Spleen (tissue), 11 donors: ENCODE data around the gene FAM120A. TPM values are rescaled to one million over a fixed set of nuclear protein-coding genes. Genes with fewer than 3 reads are reported as not detected.

Source experiments
- DNase-seq: peaks from one replicate; pipeline ENCODE4 v3.0.0-alpha.2; 2020
- H3K27ac ChIP-seq, 8 donors: fragments of 200-600 bp; sonication (generic) in 7 of 8; 1 replicate in 4 of 8; 2 replicates in 4 of 8; pipeline versions ENCODE4 v1.5.0 to v1.8.0; 2016 to 2021; ENCODE audit warnings: inconsistent platforms in 4 of 8, mild to moderate bottlenecking in 4 of 8, moderate library complexity in 1 of 8
- H3K27me3 ChIP-seq, 7 donors: fragments of 200-600 bp; sonication (generic) in 6 of 7; replicated peaks in 1 of 7; 1 replicate in 4 of 7; 2 replicates in 3 of 7; pipeline versions ENCODE4 v1.5.0 to v1.8.0; 2016 to 2021; ENCODE audit warnings: inconsistent platforms in 3 of 7, mild to moderate bottlenecking in 1 of 7
- H3K36me3 ChIP-seq, 6 donors: fragments of 200-600 bp; sonication (generic) in 5 of 6; 1 replicate in 4 of 6; 2 replicates in 2 of 6; pipeline versions ENCODE4 v1.5.0 to v1.8.0; 2016 to 2021; ENCODE audit warnings: inconsistent platforms in 2 of 6
- H3K4me1 ChIP-seq, 6 donors: fragments of 200-600 bp; sonication (generic) in 5 of 6; 1 replicate in 3 of 6; 2 replicates in 3 of 6; pipeline versions ENCODE4 v1.5.0 to v1.8.0; 2016 to 2021; ENCODE audit warnings: inconsistent platforms in 3 of 6
- H3K4me3 ChIP-seq, 8 donors: fragments of 200-600 bp; sonication (generic) in 7 of 8; 1 replicate in 4 of 8; 2 replicates in 4 of 8; pipeline versions ENCODE4 v1.5.0 to v1.8.0; 2016 to 2021; ENCODE audit warnings: inconsistent platforms in 4 of 8, mild to moderate bottlenecking in 4 of 8, moderate library complexity in 2 of 8
- H3K9me3 ChIP-seq, 8 donors: fragments of 200-600 bp; sonication (generic) in 7 of 8; 1 replicate in 4 of 8; 2 replicates in 4 of 8; pipeline versions ENCODE4 v1.5.0 to v1.8.0; 2016 to 2021; ENCODE audit warnings: inconsistent platforms in 4 of 8
- CTCF ChIP-seq, 11 experiments: fragments of 200-600 bp in 7 of 11; fragments of 450-650 bp in 4 of 11; sonication (generic) in 4 of 11; IDR thresholded peaks in 8 of 11; conservative IDR thresholded peaks in 3 of 11; 1 replicate in 7 of 11; 2 replicates in 4 of 11; pipeline versions ENCODE4 v1.4.0 to v1.8.0; 2016 to 2021; ENCODE audit warnings: antibody characterized with exemption in 11 of 11, inconsistent platforms in 4 of 11, mild to moderate bottlenecking in 1 of 11
- POLR2A ChIP-seq, 3 donors: fragments of 450-650 bp; IDR thresholded peaks; one replicate each; pipeline ENCODE4 v1.5.1; 2017; ENCODE audit warnings: antibody characterized with exemption in 3 of 3, mild to moderate bottlenecking in 1 of 3
- POLR2AphosphoS5 ChIP-seq, 3 donors: sonication (generic); formaldehyde crosslinking; IDR thresholded peaks; one replicate each; pipeline ENCODE4 v1.5.1; 2017; ENCODE audit warnings: antibody characterized with exemption in 3 of 3
- WGBS, 5 donors: extraction: QIAGEN DNeasy Blood & Tissue Kit in 3 of 5; methylation state at CpG; one replicate each; pipeline versions ENCODE4 v1.1.5 to v1.1.7; 2013 to 2018; 5-methylcytosine and 5-hydroxymethylcytosine counted together
- intact Hi-C: fragments of 100-400 bp; cut with DNase I; formaldehyde crosslinking; loops from one replicate; pipeline ENCODE4 v1.15.0; 2023; ENCODE audit warnings: low total_unique reads
- polyA plus RNA-seq, 3 donors: library from polyadenylated mRNA; stranded (reverse); fragments of 200-250 nt; gene quantifications; one replicate each; pipeline ENCODE4 v1.2.1, GENCODE V29; 2013
- total RNA-seq, 7 donors: library from RNA; depleted of rRNA in 3 of 7; stranded (reverse); fragments of >200 nt in 3 of 7; fragmentation: NEBNext Ultra II Directional in 4 of 7; extraction: Animal tissue kit (Norgen Biotek cat#: 25700) in 4 of 7; gene quantifications; one replicate each; pipeline versions ENCODE4 v1.1.0 to v1.2.1, GENCODE V29; 2016 to 2021
- donor health status: healthy with polysubstance abuse.
- donor health status: DM: no; HTN: no; CAD: no; lungs with moderate emphysema.
- donor health status: DM: no; HTN: no; CAD: no.
- donor health status: Bipolar disorder and iron deficiency.
- donor health status: healthy.
- donor health status: DM: no; HTN: no; CAD: no.
- donor health status: DM: yes; HTN: yes; CAD: no.

The FAM120A gene
- total and polyA plus RNA-seq, 10 donors = 33.0 to 116 (median 102) TPM

GRCh38 chr9:93419023-93419422, 32.5 kb upstream of the FAM120A start:
- intact Hi-C loops = no loop called here
- H3K4me3 ChIP-seq = no peak overlapping the region
- no peaks in the 10 kb centered on the region for H3K4me1 ChIP-seq
- peaks cover 4 to 45% (median 36%) of the 10 kb centered on the region in 8 donors for H3K9me3 ChIP-seq
- WGBS, 5 donors = 76 to 100% (median 88%) methylated on average over 1 of the region's 1 CpG
- DNase-seq = no peak
- no peak for TF ChIP-seq POLR2AphosphoS5 (IDR thresholded peaks at IDR 0.05)
- TF ChIP-seq CTCF (IDR thresholded peaks at IDR 0.05 in 8 of 11, conservative IDR thresholded peaks at IDR 0.05 in 3 of 11) = no peak
- no peak for TF ChIP-seq POLR2A (IDR thresholded peaks at IDR 0.05)
- no peak overlapping the region for H3K27ac ChIP-seq
- H3K27me3 ChIP-seq = peaks cover 0 to 18% (median 0%) of the 10 kb centered on the region in 7 donors
- H3K36me3 ChIP-seq = no peaks in the 10 kb centered on the region

GRCh38 chr9:93422977-93423616, 28.4 kb upstream of the FAM120A start:
- H3K27me3 ChIP-seq = no peaks in the 10 kb centered on the region
- TF ChIP-seq CTCF (IDR thresholded peaks at IDR 0.05 in 8 of 11, conservative IDR thresholded peaks at IDR 0.05 in 3 of 11) = no peak
- TF ChIP-seq POLR2AphosphoS5 (IDR thresholded peaks at IDR 0.05) = no peak
- TF ChIP-seq POLR2A (IDR thresholded peaks at IDR 0.05) = no peak
- peaks cover 4 to 32% (median 24%) of the 10 kb centered on the region in 8 donors for H3K9me3 ChIP-seq
- H3K36me3 ChIP-seq = no peaks in the 10 kb centered on the region
- WGBS, 5 donors = 77 to 85% (median 82%) methylated on average over 10 of the region's 10 CpGs
- no peaks in the 10 kb centered on the region for H3K4me1 ChIP-seq
- H3K4me3 ChIP-seq = no peak overlapping the region
- no peak for DNase-seq
- intact Hi-C loops = no loop called here
- H3K27ac ChIP-seq = no peak overlapping the region

- intact Hi-C loops = no loop called here
- no peaks in the 10 kb centered on the region for H3K27me3 ChIP-seq
- H3K9me3 ChIP-seq = peaks cover 0 to 8% (median 0%) of the 10 kb centered on the region in 8 donors
- WGBS, 5 donors = 79 to 95% (median 92%) methylated on average over 4 to 5 of the region's 5 CpGs
- TF ChIP-seq POLR2AphosphoS5 (IDR thresholded peaks at IDR 0.05) = no peak
- TF ChIP-seq POLR2A (IDR thresholded peaks at IDR 0.05) = no peak
- TF ChIP-seq CTCF (IDR thresholded peaks at IDR 0.05 in 8 of 11, conservative IDR thresholded peaks at IDR 0.05 in 3 of 11) = no peak
- no peak overlapping the region for H3K27ac ChIP-seq
- H3K4me3 ChIP-seq = no peak overlapping the region
- H3K36me3 ChIP-seq = no peaks in the 10 kb centered on the region
- peaks cover 0 to 9% (median 2%) of the 10 kb centered on the region in 6 donors for H3K4me1 ChIP-seq
- no peak for DNase-seq
These were observed 23.7 kb upstream of the FAM120A start for GRCh38 chr9:93427655-93428379.

- intact Hi-C loops = no loop called here
These were observed 19.9 kb upstream of the FAM120A start for GRCh38 chr9:93431539-93432105.

More at GRCh38 chr9:93431539-93432105, 19.9 kb upstream of the FAM120A start:
- Histone ChIP-seq H3K27me3 (no peaks in the 10 kb centered on the region), H3K4me1 (peaks cover 0 to 9% (median 2%) of the 10 kb centered on the region in 6 donors), H3K27ac (no peak overlapping the region), H3K9me3 (no peaks in the 10 kb centered on the region), H3K36me3 (no peaks in the 10 kb centered on the region), H3K4me3 (no peak overlapping the region)
- DNase-seq = no peak
- 28 to 34% (median 32%) methylated on average over 5 of the region's 5 CpGs for WGBS, 5 donors
- TF ChIP-seq POLR2AphosphoS5 (IDR thresholded peaks at IDR 0.05) = no peak
- no peak for TF ChIP-seq POLR2A (IDR thresholded peaks at IDR 0.05)
- TF ChIP-seq CTCF (IDR thresholded peaks at IDR 0.05 in 8 of 11, conservative IDR thresholded peaks at IDR 0.05 in 3 of 11) = no peak
